Ureter (tissue), 1 donor: ENCODE measurements around the gene CBX1. TPM values are rescaled to one million over a fixed set of nuclear protein-coding genes. Genes with fewer than 3 reads are reported as not detected.
A peak's percentile ranks its signal among the peaks of the same experiment; 100 is the strongest.
"Not testable (repeated sequence)": the region's sequence is repeated elsewhere in the genome, so short reads cannot be mapped to it uniquely, and the experiment has no call there.

Experiments used
- DNase-seq: peaks from one replicate; pipeline ENCODE4 v3.0.0-alpha.2; 2020; ENCODE audit warnings: low spot score
- total RNA-seq: library from RNA; stranded (reverse); gene quantifications from one replicate; pipeline ENCODE4 v1.2.4, GENCODE V29; 2023
- donor health status: DM: yes; HTN: yes; CAD: no.

The CBX1 gene
- total RNA-seq, 1 donor from 2014 or later = 29.3 TPM

DNA sequence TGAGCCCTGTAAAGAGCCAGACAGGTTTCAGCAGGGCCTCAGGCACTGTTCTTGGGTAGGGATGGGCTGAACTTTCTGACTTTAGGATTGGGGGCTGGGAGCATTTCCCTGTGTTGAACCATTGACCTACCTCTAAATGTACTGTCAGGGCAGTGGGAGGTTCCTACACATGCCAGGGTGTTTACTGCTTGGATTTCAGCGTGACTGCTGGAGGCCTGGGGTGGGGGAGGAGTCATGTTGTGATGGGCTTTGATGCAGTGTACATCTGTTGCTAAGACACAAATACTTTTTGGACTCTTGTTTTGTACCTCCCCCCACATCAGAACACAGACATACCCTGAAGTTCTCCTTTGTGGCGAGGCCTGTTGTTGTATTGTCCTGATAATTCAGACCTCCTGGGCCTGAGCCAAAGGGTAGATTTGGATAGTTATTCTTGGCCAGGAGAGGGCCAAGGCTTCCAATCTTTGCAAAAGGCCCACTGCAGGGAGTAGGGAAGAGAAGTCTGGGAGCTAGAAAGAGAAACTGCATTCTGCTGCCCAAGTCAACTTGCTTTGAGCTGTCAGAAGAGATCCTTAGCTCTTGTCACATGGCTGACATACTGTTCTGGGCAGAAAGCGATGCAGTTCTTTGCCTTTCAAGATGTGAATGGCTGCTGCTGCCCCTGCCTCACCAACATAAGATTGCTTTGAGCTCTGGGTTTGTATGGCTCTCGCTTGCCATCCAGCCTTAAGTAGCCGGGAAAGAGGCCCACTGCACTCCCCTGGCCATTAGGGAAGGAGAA is 49.4 kb downstream of the CBX1 start:
- no peak for DNase-seq

DNA sequence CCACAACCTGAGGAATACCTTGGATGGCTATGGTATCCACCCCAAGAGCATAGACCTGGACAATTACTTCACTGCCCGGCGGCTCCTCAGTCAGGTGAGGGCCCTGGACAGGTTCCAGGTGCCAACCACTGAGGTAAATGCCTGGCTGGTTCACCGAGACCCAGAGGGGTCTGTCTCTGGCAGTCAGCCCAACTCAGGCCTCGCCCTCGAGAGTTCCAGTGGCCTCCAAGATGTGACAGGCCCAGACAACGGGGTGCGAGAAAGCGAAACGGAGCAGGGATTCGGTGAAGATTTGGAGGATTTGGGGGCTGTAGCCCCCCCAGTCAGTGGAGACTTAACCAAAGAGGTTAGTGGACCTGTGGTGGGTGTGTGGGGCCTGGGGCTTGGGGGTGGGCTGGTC is 50.0 kb downstream of the CBX1 start:
- no peak for DNase-seq

DNA sequence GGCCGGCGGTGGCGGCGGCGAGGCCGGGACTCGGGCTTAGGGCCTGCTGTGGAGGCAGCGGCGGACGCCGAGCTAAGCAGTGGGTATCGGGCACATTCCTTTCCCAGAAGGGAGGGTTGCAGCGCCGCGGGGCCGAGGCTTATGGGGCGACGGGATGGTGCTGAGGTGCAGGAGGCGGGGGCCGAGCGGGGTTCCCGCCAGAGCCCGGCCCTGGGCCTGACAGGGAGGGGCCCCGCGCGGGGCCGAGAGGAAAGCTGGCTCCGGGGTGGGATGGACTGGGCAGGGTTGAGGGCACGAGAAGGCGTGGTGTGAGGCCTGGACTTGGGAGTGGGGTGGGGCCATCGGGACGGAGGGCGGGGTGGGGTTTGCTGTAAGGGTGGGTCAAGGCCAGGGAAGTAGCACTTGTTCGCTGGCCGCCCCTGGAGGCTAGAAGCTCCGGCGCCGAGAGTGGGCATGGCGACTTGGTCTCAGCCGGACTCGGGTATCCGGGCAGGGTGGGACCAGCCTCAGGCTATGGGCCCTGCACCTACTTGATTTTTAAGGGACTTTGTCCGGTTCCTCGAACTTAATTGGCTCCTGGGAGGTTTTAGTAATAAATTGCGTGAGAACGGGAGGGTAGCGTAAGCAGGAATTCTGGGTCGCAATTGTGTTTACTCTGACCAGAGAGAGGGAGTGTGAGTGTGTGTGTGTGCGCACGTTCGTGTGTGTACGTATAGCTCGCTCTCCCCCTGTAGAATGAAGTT is 52.7 kb downstream of the CBX1 start:
- DNase-seq = peak; percentile 92

DNA sequence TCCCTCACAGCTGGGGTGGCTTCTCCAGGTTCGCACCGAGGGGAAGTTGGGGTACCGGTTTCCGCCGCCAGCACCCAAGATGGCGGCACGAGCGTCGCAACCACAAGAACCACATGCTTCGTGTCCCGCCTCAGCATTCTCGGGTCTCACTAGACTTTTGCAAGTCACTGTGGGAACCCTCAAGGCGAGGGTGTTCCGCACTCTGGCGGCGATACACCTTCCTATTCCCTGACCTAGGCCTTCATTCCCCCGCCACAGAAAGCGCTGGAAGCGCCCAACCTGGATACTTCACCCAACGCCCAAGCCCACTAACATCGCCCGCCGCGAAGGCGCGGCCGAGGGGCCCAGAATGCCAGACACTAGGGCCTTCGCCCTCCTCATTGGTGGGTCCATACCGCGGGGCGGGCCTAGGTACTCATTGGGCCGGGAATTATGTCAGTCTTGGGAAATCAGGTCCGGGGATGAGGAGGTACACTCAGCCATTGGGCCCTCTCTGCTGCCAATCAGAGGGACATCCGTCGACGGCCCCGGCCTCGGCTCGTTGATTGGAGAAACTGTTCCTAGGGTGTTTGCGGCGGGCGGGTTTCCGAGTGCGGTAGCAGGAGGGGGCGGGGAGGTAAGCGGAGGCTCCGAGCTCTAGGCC is 53.4 kb downstream of the CBX1 start, which contains the start of gene NFE2L1:
NFE2L1 (plus strand) TSS at position 619 of the 643 bp plus-strand sequence. CDS start 2,760 bp downstream, outside the sequence.
- peak; percentile 99 for DNase-seq

GRCh38 chr17:48047113-48047740 is 54.1 kb downstream of the CBX1 start:
- DNase-seq = no peak

- no peak for DNase-seq
These were observed 55.0 kb downstream of the CBX1 start for GRCh38 chr17:48046296-48046695.

GRCh38 chr17:48045316-48046001 is 55.8 kb downstream of the CBX1 start:
- no peak for DNase-seq

DNA sequence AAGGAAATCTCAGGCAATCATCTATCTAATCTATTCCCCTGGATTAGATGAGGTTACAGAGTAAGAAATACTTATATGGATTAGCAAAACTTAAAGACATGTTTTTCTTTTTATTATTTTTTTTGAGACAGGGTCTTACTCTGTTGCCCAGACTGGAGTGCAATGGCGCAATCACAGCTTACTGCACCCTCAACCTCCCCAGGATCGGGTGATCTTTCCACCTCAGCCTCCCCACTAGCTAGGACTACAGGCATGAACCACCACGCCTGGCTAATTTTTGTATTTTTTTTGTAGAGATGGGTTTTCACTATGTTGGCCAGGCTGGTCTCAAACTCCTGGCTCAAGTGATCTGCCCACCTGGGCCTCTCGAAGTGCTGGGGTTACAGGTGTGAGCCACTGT is 56.4 kb downstream of the CBX1 start:
- no peak for DNase-seq

DNA sequence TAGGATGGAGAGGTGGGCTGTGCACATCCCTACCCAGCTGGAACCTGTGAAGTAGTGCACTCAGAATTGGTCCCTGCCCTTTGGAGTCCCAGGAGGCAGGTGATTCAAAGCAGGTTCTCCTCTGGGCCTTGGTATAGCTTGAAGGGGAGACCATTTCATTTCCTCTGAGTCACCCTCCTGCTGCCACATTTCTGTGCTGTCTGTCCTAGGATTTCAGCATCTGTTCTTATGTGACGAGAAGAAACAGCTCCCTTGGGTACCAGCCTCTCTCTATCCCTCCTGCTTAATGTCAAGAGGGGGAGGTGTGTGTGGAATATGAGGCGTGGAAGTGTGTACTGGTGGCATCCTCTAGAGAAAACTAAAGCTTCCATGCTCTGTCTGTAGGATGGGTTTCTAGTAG is 58.1 kb downstream of the CBX1 start:
- no peak for DNase-seq

- DNase-seq = no peak
These were observed 62.6 kb downstream of the CBX1 start for GRCh38 chr17:48038687-48039086.

DNA sequence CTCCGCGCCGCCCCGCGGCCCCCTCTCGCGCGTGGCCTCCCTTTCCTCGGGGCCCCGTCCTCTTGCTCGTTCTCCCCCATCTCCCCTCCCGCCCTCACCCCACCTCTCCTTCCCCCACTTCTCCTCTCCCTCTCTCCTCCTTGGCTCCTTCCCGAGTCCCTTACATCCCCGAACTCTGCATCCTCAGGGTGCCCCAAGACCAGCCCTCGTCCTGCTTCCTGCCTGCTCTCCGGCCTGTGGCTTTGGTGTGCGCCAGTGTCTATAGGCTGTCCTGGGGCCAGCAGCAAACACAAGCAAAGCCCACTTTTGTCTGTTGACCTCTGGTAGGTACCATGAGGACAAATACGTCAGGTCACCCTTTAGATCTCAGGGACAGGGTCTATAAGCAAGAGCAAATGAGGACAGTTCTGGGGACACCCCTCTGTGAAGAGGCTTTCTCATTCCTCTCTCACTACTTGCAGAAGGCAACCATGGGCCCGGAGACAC is 63.4 kb downstream of the CBX1 start:
- DNase-seq = no peak

DNA sequence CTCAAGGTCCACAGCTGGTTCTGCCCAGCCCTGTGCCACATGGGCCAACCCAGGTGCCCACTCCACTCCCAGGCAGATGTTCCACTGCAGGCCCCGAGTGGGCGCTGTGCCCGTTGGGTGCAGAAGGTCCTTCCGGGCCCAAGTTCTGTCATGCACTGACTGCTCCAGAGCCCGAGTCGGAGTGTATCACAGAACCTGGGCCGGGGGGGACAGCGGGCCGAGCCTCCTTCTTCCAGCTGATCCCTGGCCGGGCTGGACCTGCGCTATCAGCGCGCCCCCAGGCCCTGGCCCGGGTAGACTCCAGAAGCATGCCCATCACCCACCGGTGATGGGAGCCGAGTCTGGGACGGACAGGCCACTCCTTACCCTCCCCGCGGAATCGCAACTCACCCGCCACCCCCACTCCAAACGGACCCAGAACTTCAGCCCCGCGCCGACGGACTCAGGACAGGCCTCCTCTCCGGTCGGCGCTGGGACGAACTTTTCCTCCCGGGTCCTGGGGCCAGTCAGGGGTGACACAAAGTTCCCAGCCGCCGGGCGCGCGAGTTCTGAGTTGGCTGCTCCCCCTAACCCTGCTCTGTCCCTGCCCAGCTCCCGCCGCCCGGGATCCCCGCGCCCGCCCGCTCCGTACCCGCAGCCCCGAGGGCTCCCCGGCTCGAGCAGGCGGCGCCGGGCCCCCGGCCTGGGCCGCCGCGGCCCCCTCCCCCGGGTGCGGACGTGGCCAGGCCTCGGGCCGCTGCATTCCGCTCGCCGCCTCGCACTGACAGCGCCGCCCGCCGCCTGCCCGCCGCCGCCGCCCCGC is 64.0 kb downstream of the CBX1 start, which contains the start of gene COPZ2:
COPZ2 (minus strand) TSS at position 762 of the 802 bp plus-strand sequence; CDS start at position 742, 20 bp downstream.
- peak; percentile 73 for DNase-seq

DNA sequence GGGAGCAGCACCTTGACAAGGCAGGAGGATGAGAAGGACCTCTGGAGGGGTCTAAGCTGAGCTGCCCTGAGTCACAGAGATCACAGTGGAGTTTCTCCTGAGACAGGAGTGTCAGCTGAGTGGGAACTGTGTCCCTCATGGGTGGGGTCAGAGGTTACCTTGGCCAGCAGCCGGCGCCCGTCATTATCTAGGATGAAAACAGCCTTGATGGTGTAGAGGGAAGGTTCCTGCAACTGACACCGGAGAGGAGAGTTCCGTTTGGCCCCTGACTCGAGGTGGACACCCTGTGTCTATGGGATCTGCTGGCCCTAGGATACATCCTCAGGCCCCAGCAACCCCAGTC is 64.6 kb downstream of the CBX1 start:
- DNase-seq = no peak

DNA sequence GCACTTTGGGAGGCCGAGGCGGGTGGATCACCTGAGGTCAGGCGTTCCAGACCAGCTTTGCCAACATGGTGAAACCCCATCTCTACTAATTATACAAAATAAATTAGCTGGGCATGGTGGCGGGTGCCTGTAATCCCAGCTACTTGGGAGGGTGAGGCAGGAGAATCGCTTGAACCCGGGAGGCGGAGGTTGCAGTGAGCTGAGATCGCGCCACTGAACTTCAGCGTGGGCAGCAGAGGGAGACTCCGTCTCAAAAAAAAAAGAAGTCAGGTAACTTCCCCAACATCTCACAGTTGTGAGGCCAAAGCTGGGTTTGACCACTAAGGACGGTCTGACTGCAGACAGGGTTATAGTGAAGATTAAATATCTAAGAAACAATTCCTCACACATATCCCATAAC is 66.5 kb downstream of the CBX1 start:
- not testable (repeated sequence) for DNase-seq

DNA sequence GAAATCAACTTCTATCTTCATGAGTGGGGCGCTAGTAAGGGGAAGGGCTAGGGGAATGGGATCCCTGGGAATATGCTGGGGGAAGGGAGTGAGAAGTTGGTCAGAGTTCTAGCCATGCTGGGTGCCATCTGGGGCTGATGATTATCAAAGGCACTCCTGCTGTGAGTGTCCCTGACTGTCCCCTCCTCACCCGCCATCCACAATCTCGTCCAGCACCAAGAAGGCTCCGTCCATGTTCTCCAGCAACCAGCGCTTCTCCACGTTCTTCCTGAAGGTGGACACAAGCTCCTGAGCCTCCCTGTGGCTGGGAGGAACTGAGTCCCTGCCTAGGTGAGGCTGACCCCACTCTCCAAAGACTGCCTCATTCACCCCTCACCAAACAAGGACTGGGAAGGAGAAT is 69.3 kb downstream of the CBX1 start:
- no peak for DNase-seq

- no peak for DNase-seq
These were observed 70.7 kb downstream of the CBX1 start for GRCh38 chr17:48030531-48030930.

DNA sequence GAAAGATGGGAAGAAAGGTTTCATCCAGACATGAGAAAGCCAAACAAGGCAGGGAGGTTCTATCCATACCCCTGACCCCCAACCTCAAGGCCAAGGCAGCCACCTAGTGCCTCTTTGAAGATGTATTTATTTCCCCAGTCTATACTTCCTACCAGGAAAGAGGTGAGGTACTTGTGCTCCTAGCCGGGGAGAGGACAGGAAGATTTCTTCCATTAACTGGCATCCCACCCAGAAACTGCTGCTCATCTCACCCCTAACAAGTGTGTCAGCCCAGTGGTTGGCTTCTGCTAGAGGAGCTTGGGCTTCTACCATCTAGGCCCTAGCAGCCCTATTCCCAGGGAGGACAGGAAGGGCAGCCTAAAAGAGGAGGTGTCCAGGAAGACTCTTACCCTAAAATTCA is 72.5 kb downstream of the CBX1 start:
- DNase-seq = no peak

DNA sequence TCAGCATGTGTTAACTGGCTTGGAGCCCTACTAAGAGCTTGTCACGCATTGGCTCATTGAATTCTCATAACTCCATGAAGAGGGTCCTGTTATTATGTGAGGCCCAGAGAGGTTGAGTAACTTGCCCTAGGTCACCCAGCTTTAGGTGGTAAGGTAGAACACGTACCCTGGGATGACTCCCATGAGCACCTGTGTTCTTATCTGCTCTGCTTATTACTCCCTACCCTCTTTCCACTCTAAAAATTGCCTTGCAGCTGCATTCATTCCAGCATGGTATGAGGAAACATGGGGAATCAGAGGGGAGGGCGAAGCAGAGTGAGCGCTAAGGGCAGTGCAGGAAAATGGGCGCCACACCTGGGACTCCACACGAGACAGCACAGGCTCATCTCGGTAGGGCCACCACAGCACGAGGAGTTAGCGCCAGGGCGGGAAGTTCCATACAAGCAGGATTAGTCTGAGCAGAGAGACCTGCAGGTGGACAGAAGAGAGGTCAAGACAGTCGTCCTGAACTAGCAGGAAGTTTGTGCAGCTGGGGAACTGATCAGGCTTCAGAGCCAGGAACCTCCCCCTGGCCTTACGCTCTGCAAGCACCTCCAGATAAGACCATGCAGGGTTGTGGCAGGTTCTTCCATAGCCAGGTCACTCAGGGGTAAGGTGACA is 73.8 kb downstream of the CBX1 start:
- DNase-seq = no peak

DNA sequence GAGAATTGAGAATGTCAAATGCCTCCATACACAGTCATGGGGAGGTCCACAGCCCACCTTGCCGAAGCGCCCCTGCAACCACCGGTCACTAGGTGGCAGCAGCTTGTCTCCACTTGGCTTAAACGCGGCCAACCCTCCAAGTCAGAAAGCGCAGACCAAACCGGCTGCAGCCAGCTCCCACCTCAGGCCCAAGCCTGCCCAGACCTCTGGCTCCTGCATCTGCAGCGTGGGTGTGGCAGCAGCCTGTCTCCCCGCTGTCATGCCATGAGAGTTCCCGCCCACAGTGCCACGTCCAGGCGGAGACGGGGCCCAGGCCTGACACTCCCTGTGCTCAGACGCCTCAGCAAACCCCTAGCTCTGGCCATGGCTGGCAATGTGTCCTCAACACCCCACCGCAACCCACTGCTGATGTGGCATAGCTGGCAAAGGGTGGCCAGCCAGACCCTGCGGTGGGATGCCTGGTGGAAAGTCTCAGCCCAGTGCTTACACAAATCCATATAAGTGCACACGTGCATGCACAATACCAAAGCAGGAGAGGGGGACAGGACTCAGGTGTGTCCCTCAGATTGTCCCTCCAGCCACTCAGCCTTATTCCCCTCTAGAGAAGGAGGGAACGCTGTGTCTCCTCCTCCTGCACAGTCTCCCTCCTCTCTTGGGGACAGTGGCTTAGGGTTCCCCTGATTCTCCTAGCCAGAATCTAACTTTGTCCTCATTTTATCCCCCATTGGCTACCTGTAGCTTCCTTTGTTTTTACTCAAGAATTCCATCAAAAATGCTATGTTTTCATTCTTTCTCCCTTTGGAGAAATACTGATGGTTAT is 74.6 kb downstream of the CBX1 start:
- peak; percentile 95 for DNase-seq
